Measurements from ENCODE around the gene ADNP2.

Gene ADNP2

DNA sequence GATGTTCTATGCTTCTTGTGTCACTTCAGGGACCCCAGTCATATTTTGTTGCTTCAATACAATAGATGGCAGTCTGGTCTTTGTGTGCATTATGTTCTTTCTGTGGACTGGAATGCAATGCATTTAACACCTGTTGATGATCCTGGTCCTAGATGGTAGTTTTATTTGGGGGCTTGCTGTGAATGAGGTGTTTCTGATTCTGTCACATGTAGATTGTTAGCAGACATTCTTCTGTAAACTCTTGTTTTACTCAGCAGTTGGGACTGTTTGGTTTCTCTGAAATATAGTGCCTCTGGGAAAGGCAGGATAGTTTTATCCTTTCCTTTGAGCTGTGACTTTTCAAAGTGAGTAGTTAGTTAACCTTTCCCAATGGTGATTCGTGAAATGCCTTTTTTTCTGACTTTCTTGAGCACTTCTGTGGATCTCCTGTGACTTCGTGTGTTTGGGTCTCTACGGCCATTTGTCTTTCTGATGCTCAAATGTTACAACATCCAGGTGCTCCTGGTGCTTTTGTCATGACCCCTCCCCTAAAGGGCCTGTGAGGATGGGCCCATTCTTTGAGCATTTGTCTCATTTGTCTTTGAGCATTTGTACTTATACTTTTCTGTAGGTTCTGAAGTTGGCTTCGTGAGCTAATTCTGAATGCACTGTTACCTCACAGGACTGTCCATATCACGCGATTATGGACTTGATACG lies 20.8 kb downstream of the ADNP2 start:
- Histone ChIP-seq H3K4me1 (ENCODE audit: low read length) (no peaks in the 10 kb centered on the region), H3K9ac (ENCODE audit: low read length) (no peak overlapping the region), H3K27ac (ENCODE audit: low read length) (no peak overlapping the region), H3K79me2 (ENCODE audit: low read length) (peaks cover 55% of the 10 kb centered on the region), H3K36me3 (replicated peaks; ENCODE audit: low read depth, low read length) (peaks cover 49% of the 10 kb centered on the region), H3K9me3 (ENCODE audit: insufficient read depth, low read length) (no peaks in the 10 kb centered on the region), H2AFZ (ENCODE audit: low read depth, low read length) (no peak overlapping the region), H3K4me2 (ENCODE audit: low read length) (no peak overlapping the region), H3K27me3 (ENCODE audit: low read depth, low read length) (no peaks in the 10 kb centered on the region), H3K4me3 (ENCODE audit: low read length) (no peak overlapping the region), H4K20me1 (ENCODE audit: insufficient read depth, low read length) (peaks cover 50% of the 10 kb centered on the region)
- TF ChIP-seq EZH2phosphoT487 (IDR thresholded peaks at IDR 0.05; ENCODE audit: low read depth), result no peak
- TF ChIP-seq CTCF (IDR thresholded peaks at IDR 0.05; ENCODE audit: low read depth, low read length), result no peak

DNA sequence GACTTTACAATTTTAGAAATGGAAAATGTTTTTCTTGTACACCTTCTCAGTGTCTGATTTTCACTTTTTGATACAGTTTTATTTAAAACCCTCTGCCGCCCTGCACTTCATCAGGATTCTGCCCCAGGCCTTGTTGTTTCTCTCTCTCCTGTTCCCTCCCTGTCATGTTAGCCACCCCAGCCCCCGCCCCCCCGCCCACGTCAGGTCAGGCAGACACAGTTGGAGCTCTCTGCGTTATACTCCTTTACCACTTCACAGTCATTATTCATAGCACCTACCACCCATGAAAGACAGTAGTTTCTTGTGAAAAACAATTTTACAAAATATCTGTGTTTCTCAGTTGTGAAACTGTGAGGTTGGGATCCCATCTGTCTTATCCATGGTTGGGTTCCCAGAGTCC lies 21.5 kb downstream of the ADNP2 start:
- Histone ChIP-seq H3K9ac (ENCODE audit: low read length) (no peak overlapping the region), H3K36me3 (replicated peaks; ENCODE audit: low read depth, low read length) (peaks cover 56% of the 10 kb centered on the region), H2AFZ (ENCODE audit: low read depth, low read length) (no peak overlapping the region), H3K4me2 (ENCODE audit: low read length) (no peak overlapping the region), H3K27me3 (ENCODE audit: low read depth, low read length) (no peaks in the 10 kb centered on the region), H3K27ac (ENCODE audit: low read length) (no peak overlapping the region), H3K9me3 (ENCODE audit: insufficient read depth, low read length) (no peaks in the 10 kb centered on the region), H3K4me3 (ENCODE audit: low read length) (no peak overlapping the region), H4K20me1 (ENCODE audit: insufficient read depth, low read length) (peaks cover 46% of the 10 kb centered on the region), H3K79me2 (ENCODE audit: low read length) (peaks cover 51% of the 10 kb centered on the region), H3K4me1 (ENCODE audit: low read length) (no peaks in the 10 kb centered on the region)
- no peak for TF ChIP-seq CTCF (IDR thresholded peaks at IDR 0.05; ENCODE audit: low read depth, low read length)
- no peak for TF ChIP-seq EZH2phosphoT487 (IDR thresholded peaks at IDR 0.05; ENCODE audit: low read depth)

DNA sequence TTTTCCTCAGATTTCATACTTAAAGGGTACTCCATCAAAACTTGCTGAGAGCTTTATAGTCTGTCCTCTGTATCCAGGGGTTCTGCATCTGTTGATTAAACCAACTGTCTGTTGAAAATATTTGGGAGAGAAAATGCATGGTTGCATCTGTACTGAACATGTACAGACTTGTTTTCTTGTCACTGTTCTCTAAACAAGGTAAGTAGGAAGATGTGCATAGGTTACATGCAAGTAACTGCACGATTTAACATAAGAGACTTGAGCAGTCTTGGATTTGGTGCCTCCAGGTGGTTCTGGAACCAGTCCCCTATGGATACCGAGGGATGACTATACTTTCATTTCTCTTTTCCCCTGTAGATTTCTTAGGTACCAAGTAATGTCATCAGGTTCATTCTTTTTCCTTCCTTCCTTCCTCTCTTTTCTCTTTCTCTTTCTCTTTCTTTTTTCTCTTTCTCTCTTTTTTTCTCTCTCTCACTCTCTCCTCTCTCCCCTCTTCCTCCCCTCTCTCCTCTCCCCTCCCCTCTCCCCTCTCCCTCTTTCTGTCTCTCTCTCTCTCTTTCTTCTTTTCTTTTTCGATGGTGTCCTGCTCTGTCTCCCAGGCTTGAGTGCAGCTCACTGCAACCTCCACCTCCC lies 23.2 kb downstream of the ADNP2 start:
- no peaks in the 10 kb centered on the region for H3K9me3 ChIP-seq (ENCODE audit: insufficient read depth, low read length)
- TF ChIP-seq EZH2phosphoT487 (IDR thresholded peaks at IDR 0.05; ENCODE audit: low read depth), result no peak
- TF ChIP-seq CTCF (IDR thresholded peaks at IDR 0.05; ENCODE audit: low read depth, low read length), result no peak
- H3K4me3 ChIP-seq (ENCODE audit: low read length), result no peak overlapping the region
- H3K4me2 ChIP-seq (ENCODE audit: low read length), result no peak overlapping the region
- H3K79me2 ChIP-seq (ENCODE audit: low read length), result peaks cover 35% of the 10 kb centered on the region
- no peaks in the 10 kb centered on the region for H3K4me1 ChIP-seq (ENCODE audit: low read length)
- peaks cover 63% of the 10 kb centered on the region for H3K36me3 ChIP-seq (replicated peaks; ENCODE audit: low read depth, low read length)
- peaks cover 33% of the 10 kb centered on the region for H4K20me1 ChIP-seq (ENCODE audit: insufficient read depth, low read length)
- H2AFZ ChIP-seq (ENCODE audit: low read depth, low read length), result no peak overlapping the region
- no peak overlapping the region for H3K27ac ChIP-seq (ENCODE audit: low read length)
- no peaks in the 10 kb centered on the region for H3K27me3 ChIP-seq (ENCODE audit: low read depth, low read length)
- H3K9ac ChIP-seq (ENCODE audit: low read length), result no peak overlapping the region

- H3K27me3 ChIP-seq (ENCODE audit: low read depth, low read length), result no peaks in the 10 kb centered on the region
- H4K20me1 ChIP-seq (ENCODE audit: insufficient read depth, low read length), result peaks cover 29% of the 10 kb centered on the region
- peaks cover 26% of the 10 kb centered on the region for H3K79me2 ChIP-seq (ENCODE audit: low read length)
- H3K9ac ChIP-seq (ENCODE audit: low read length), result no peak overlapping the region
- no peak overlapping the region for H3K27ac ChIP-seq (ENCODE audit: low read length)
- H2AFZ ChIP-seq (ENCODE audit: low read depth, low read length), result no peak overlapping the region
- no peak overlapping the region for H3K4me3 ChIP-seq (ENCODE audit: low read length)
- no peaks in the 10 kb centered on the region for H3K9me3 ChIP-seq (ENCODE audit: insufficient read depth, low read length)
- TF ChIP-seq EZH2phosphoT487 (IDR thresholded peaks at IDR 0.05; ENCODE audit: low read depth) (no peak), CTCF (IDR thresholded peaks at IDR 0.05; ENCODE audit: low read depth, low read length) (no peak)
- no peaks in the 10 kb centered on the region for H3K4me1 ChIP-seq (ENCODE audit: low read length)
- H3K4me2 ChIP-seq (ENCODE audit: low read length), result no peak overlapping the region
- H3K36me3 ChIP-seq (replicated peaks; ENCODE audit: low read depth, low read length), result peaks cover 65% of the 10 kb centered on the region
Observed at GRCh38 chr18:80133124-80133523, 24.1 kb downstream of the ADNP2 start.
